Kidney glomerular epithelial cell (primary cell): ENCODE measurements around the gene CCND2.
A peak's percentile ranks its signal among the peaks of the same experiment; 100 is the strongest.

ENCODE experiments used
- DNase-seq: peaks from one replicate; lab custom pipeline; 2025; lab: John Stamatoyannopoulos, UW

Gene CCND2

GRCh38 chr12:4289998-4290790, 16.6 kb downstream of the CCND2 start:
- no peak for DNase-seq

GRCh38 chr12:4292341-4293073, 18.9 kb downstream of the CCND2 start:
- DNase-seq: no peak

- DNase-seq: no peak
Measured at GRCh38 chr12:4293299-4293965, 19.9 kb downstream of the CCND2 start.

- no peak for DNase-seq
Measured at GRCh38 chr12:4293966-4294505, 20.5 kb downstream of the CCND2 start.

GRCh38 chr12:4296751-4297150, 23.2 kb downstream of the CCND2 start:
- DNase-seq: no peak

- no peak for DNase-seq
Measured at GRCh38 chr12:4297617-4298016, 24.1 kb downstream of the CCND2 start.

GRCh38 chr12:4300883-4301282, 27.3 kb downstream of the CCND2 start:
- no peak for DNase-seq

- DNase-seq: no peak
Measured at GRCh38 chr12:4301932-4302501, 28.5 kb downstream of the CCND2 start.

- DNase-seq: no peak
Measured at GRCh38 chr12:4302881-4303280, 29.3 kb downstream of the CCND2 start.

GRCh38 chr12:4303750-4304149, 30.2 kb downstream of the CCND2 start:
- DNase-seq: no peak

- DNase-seq: peak; percentile 92
Measured at GRCh38 chr12:4307593-4308333, 34.2 kb downstream of the CCND2 start.

GRCh38 chr12:4308334-4308950, 34.9 kb downstream of the CCND2 start:
- DNase-seq: no peak

- no peak for DNase-seq
Measured at GRCh38 chr12:4311776-4312175, 38.2 kb downstream of the CCND2 start.

- DNase-seq: no peak
Measured at GRCh38 chr12:4312251-4312650, 38.7 kb downstream of the CCND2 start.

- DNase-seq: no peak
Measured at GRCh38 chr12:4320497-4320852, 46.9 kb downstream of the CCND2 start.

- DNase-seq: peak; percentile 98
Measured at GRCh38 chr12:4320853-4321701, 47.5 kb downstream of the CCND2 start, which contains the start of gene TIGAR. TSS of gene TIGAR (plus strand) at chr12:4321213. CDS start at chr12:4321272, 59 bp downstream.

- DNase-seq: no peak
Measured at GRCh38 chr12:4322726-4323125, 49.2 kb downstream of the CCND2 start.
